Endodermal cell (in vitro differentiated cells): ENCODE results near the gene RBM4B. TPM values are rescaled to one million over a fixed set of nuclear protein-coding genes. Genes with fewer than 3 reads are reported as not detected.

Source experiments
- DNase-seq: peaks from one replicate; pipeline ENCODE4 v3.0.0-alpha.2; 2017
- H3K27ac ChIP-seq: 2 replicates; pipeline ENCODE4 v1.5.1; 2013; ENCODE audit warnings: mild to moderate bottlenecking, low read depth, low read length, moderate library complexity
- H3K27me3 ChIP-seq: 2 replicates; pipeline ENCODE4 v1.6.1; 2013; ENCODE audit warnings: mild to moderate bottlenecking, low read length, moderate library complexity; ENCODE audit not compliant: insufficient read depth, control insufficient read depth, poor library complexity, severe bottlenecking
- H3K36me3 ChIP-seq: 2 replicates; pipeline ENCODE4 v1.7.0; 2013; ENCODE audit warnings: mild to moderate bottlenecking, low read length, moderate library complexity; ENCODE audit not compliant: control insufficient read depth, insufficient read depth
- H3K4me1 ChIP-seq: one replicate; pipeline ENCODE4 v1.7.0; 2013; ENCODE audit warnings: low read length; ENCODE audit not compliant: control insufficient read depth, insufficient read depth
- H3K4me3 ChIP-seq: 2 replicates; pipeline ENCODE4 v1.5.1; 2013; ENCODE audit warnings: mild to moderate bottlenecking, low read length, moderate library complexity
- H3K9ac ChIP-seq: 2 replicates; pipeline ENCODE4 v1.6.1; 2013; ENCODE audit warnings: mild to moderate bottlenecking, low read length, moderate library complexity; ENCODE audit not compliant: poor library complexity, severe bottlenecking; ENCODE audit errors: extremely low read depth
- H3K9me3 ChIP-seq: 2 replicates; pipeline ENCODE4 v1.6.1; 2013; ENCODE audit warnings: mild to moderate bottlenecking, low read length, moderate library complexity; ENCODE audit not compliant: control insufficient read depth
- H3K27ac Mint-ChIP-seq: 2 replicates; pipeline ENCODE4 v1.8.0; 2020; ENCODE audit warnings: mixed read lengths
- H3K27me3 Mint-ChIP-seq: 2 replicates; pipeline ENCODE4 v1.8.0; 2021; ENCODE audit warnings: mild to moderate bottlenecking, mixed read lengths; ENCODE audit not compliant: insufficient read depth
- H3K36me3 Mint-ChIP-seq: 2 replicates; pipeline ENCODE4 v1.8.0; 2020; ENCODE audit warnings: low read depth, mixed read lengths
- H3K4me1 Mint-ChIP-seq: 2 replicates; pipeline ENCODE4 v1.8.0; 2020; ENCODE audit warnings: mixed read lengths
- H3K4me3 Mint-ChIP-seq: 2 replicates; pipeline ENCODE4 v1.8.0; 2020; ENCODE audit warnings: mild to moderate bottlenecking, moderate library complexity, mixed read lengths
- H3K9me3 Mint-ChIP-seq: 2 replicates; pipeline ENCODE4 v1.8.0; 2020; ENCODE audit warnings: mild to moderate bottlenecking, mixed read lengths
- CTCF ChIP-seq: fragments of 200-600 bp; sonication (generic); conservative IDR thresholded peaks from 2 replicates; pipeline ENCODE4 v1.5.0; 2021; ENCODE audit warnings: antibody characterized with exemption, mild to moderate bottlenecking
- WGBS, 2 experiments: methylation state at CpG; one replicate each; pipeline versions ENCODE4 v1.1.5 to v1.1.7; 2013; ENCODE audit warnings: missing lambda C conversion rate in 2 of 2, mixed read lengths in 1 of 2; ENCODE audit not compliant: insufficient coverage in 1 of 2, insufficient read length in 1 of 2; 5-methylcytosine and 5-hydroxymethylcytosine counted together
- total RNA-seq, 2 donors: library from RNA; stranded (reverse); fragmentation: NEBNext Ultra II Directional in 1 of 2; extraction: Animal tissue kit (Norgen Biotek cat#: 25700) in 1 of 2; gene quantifications; 2 replicates in 1 of 2; 3 replicates in 1 of 2; pipeline ENCODE4 v1.2.1, GENCODE V29; 2021

The RBM4B gene
- total RNA-seq, 2 donors from 2014 or later, result 23.3 to 28.5 TPM

- H3K36me3 Mint-ChIP-seq, result peaks cover 13% of the 10 kb centered on the region
- no peak overlapping the region for H3K4me3 Mint-ChIP-seq
- H3K27me3 ChIP-seq, result no peaks in the 10 kb centered on the region
- no peaks in the 10 kb centered on the region for H3K9me3 Mint-ChIP-seq
- 96 to 97% methylated on average over 16 to 20 of the region's 20 CpGs for WGBS, 2 experiments
- no peaks in the 10 kb centered on the region for H3K27me3 Mint-ChIP-seq
- H3K4me1 Mint-ChIP-seq, result no peaks in the 10 kb centered on the region
- H3K27ac ChIP-seq, result no peak overlapping the region
- no peak overlapping the region for H3K4me3 ChIP-seq
- TF ChIP-seq CTCF, result no peak
- H3K9me3 ChIP-seq, result no peaks in the 10 kb centered on the region
- H3K4me1 ChIP-seq, result no peaks in the 10 kb centered on the region
- H3K27ac Mint-ChIP-seq, result no peak overlapping the region
- H3K9ac ChIP-seq, result no peak overlapping the region
- H3K36me3 ChIP-seq, result peaks cover 53% of the 10 kb centered on the region
- no peak for DNase-seq
These were observed 15.2 kb upstream of the RBM4B start for GRCh38 chr11:66692871-66693331.

- Mint-ChIP-seq H3K4me1 (no peaks in the 10 kb centered on the region), H3K27me3 (no peaks in the 10 kb centered on the region), H3K36me3 (peaks cover 8% of the 10 kb centered on the region), H3K27ac (no peak overlapping the region), H3K9me3 (no peaks in the 10 kb centered on the region), H3K4me3 (no peak overlapping the region)
- no peaks in the 10 kb centered on the region for H3K4me1 ChIP-seq
- no peak for DNase-seq
- no peak overlapping the region for H3K27ac ChIP-seq
- no peaks in the 10 kb centered on the region for H3K27me3 ChIP-seq
- no peak overlapping the region for H3K4me3 ChIP-seq
- H3K9ac ChIP-seq, result no peak overlapping the region
- no peaks in the 10 kb centered on the region for H3K9me3 ChIP-seq
- 96 to 97% methylated on average over 17 to 18 of the region's 18 CpGs for WGBS, 2 experiments
- peaks cover 48% of the 10 kb centered on the region for H3K36me3 ChIP-seq
- no peak for TF ChIP-seq CTCF
These were observed 14.8 kb upstream of the RBM4B start for GRCh38 chr11:66692446-66692845.

GRCh38 chr11:66691311-66691980, 13.8 kb upstream of the RBM4B start:
- H3K27me3 Mint-ChIP-seq, result no peaks in the 10 kb centered on the region
- H3K36me3 ChIP-seq, result peaks cover 46% of the 10 kb centered on the region
- no peak overlapping the region for H3K9ac ChIP-seq
- H3K4me1 ChIP-seq, result no peaks in the 10 kb centered on the region
- no peaks in the 10 kb centered on the region for H3K9me3 ChIP-seq
- no peak for DNase-seq
- TF ChIP-seq CTCF, result no peak
- H3K4me3 ChIP-seq, result no peak overlapping the region
- no peaks in the 10 kb centered on the region for H3K27me3 ChIP-seq
- no peaks in the 10 kb centered on the region for H3K9me3 Mint-ChIP-seq
- peaks cover 7% of the 10 kb centered on the region for H3K36me3 Mint-ChIP-seq
- H3K4me1 Mint-ChIP-seq, result no peaks in the 10 kb centered on the region
- no peak overlapping the region for H3K27ac Mint-ChIP-seq
- no peak overlapping the region for H3K27ac ChIP-seq
- 95 to 97% methylated on average over 29 to 38 of the region's 38 CpGs for WGBS, 2 experiments
- no peak overlapping the region for H3K4me3 Mint-ChIP-seq
